T-helper 2 cell (primary cell): Measurements from ENCODE around the gene CFDP1.

Source experiments
- DNase-seq, 5 experiments: peaks; one replicate each; pipeline versions ENCODE4 v3.0.0 to v3.0.0-alpha.2; 2012 to 2022

The CFDP1 gene

DNA sequence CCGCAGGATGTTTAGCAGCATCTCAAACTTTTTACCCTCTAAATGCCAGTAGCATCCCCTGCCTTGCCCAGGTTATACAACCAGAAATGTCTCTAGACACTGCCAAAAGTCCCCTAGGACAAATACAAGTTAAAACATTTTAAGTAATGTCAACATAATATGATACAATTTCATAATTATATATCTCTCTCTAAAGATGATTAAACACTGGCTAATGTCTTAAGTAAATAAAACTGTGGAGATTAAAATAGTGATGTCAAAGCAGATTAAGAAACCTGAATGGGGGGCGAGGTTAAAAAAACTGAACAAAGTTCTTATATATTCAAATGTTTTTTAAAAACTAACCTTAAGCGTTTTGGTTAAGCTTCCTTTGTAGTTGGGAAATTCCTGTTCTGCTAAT lies 62.1 kb downstream of the CFDP1 start:
- no peak for DNase-seq

DNA sequence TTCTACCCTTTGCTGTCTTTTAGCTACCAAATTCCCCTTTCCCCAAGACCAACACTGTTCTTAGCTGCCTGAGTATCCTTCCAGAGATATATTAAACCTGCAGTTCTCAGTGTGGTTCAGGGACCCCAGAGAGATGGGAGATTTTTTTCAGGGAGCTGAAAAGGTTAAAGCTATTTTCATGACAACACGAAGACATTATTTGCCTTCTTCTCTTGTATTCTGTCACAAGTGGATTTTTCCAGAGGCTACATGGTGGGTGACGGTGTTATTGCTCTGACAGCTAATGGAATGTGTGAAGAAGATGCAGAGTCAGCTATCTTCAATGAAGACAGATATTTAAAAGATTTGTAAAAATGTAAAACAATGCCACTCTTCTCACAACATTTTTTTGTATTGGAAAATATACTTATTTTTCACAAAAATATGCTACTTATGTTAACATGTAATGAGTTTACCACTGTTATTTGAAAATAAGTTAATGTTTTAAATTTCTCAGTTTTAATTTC lies 69.0 kb downstream of the CFDP1 start:
- DNase-seq = no peak

DNA sequence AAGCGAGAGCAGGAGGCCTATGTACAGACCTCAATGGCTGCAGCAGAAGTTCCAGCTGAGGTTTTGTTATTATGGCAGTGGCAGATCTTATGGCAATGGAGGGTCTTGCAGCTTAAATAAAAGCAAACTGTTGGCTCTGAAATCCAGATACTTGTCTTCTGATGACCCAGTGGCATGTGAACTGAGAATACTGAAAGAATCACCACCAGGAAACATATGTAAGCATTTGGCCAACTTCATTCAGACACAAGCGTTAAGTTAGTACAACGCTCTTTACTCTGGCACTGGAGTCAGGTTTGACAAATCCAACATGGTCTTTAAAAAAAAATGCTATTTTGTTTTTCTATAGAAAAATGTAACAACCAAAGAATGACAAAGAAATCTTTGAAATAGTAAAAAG lies 70.5 kb downstream of the CFDP1 start:
- DNase-seq = no peak

DNA sequence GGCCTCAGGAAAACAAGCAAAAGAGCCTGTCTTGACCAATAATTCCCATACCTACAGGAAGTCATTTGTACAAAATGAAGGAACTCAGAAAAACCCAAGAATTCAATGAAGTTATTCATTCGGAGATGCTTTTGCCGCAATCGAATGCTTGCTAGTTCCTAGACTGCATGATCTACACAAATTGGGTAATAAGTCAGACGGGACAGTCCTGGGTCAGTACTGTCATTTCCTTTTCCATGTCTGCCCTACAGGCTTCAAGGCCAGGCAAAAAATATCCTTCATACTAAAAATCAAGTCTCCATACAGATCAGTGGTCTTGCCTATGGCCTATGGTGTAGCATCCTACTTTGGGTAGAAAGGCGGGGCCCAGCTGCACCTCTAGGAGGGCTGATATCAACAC lies 71.4 kb downstream of the CFDP1 start:
- DNase-seq = no peak

DNA sequence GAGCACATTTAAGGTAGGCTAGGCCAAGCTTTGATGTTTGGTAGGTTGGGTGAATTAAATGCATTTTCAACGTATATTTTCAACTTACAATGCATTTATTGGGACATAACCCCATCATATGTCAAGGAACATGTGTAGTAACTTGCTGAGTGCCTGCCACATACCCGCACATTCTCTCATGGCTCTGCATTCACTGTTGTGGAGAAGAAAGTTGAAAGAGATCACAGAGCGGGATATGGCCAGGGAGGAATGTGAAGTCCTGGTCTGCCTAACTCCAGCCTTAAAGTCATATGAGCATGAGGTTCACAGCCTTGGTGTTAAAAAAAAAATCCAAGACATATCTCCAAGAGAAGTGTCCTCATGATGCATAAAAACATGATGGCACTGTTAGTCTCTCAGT lies 79.1 kb downstream of the CFDP1 start:
- DNase-seq = no peak

DNA sequence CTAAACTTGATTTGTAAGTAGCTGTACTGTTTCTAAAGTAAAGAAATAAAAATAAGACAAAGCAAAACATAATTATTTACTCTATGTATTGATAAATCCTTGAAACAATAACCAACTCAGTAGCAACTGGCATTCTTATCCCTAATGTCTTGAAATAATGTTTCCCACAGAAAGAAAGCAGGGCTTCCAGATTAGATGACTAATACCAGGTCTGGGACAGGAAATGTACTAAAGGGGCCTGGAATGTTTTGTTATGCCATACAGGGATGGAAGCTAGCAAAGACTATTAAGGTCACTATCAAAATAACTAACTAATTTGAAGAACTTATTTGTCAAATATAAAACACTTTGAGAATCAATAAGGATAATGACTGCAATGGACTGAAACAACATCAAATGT lies 82.1 kb downstream of the CFDP1 start:
- no peak for DNase-seq

DNA sequence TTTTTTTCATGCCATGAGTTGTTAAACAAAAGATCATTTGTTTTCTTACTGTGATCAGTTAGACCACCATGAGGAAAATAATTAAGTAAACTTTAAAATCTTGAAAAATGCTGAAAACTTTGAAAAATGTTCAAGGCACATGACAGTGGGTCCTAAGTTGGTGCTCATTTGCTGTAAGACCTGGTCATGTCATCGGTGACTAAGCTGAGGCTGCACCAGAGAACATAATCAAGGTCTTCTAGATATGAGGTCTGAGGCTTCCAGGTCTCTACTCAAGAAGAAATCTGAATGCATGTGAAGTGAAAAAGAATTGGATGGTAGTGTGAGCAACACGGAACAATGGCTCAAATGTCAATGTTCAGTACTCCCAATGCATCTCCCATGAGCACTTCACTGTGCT lies 87.6 kb downstream of the CFDP1 start:
- no peak for DNase-seq

DNA sequence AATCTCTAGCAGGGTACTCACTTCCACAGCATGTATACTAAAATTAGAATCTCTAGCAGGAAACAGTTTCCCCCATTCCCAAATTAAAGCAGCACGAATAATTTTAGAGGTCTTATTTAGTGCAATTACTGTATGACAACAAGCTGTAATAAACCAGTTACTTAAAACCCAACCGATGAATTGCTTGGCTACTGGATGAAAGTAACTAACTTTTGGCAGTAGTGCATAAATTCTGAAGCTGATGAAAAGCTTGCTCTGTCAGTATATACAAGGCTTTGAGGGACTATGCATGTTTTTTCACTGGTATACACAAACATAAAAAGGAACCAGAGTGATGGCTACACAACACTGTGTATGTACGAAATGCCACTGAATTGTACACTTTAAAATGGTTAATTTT lies 89.4 kb downstream of the CFDP1 start:
- DNase-seq = no peak

DNA sequence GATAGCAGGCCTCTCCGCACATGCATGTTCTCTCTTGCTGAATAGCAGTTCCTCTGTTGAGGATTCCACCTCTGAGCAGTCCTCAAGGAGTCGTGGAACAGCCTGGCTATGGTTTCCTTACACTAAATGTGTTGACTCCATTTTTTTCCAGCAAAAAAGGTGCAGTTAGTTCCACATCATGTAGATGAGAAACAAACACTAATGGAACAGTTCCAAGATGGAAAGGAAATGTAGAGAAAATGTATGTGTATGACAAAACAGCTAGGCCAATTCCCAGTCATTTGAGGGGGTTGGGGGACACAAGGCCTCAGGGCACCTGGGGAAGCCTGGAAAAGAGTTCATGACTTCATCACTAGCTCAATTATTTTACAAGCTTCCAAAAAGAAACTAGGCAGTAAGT lies 90.0 kb downstream of the CFDP1 start:
- no peak for DNase-seq

DNA sequence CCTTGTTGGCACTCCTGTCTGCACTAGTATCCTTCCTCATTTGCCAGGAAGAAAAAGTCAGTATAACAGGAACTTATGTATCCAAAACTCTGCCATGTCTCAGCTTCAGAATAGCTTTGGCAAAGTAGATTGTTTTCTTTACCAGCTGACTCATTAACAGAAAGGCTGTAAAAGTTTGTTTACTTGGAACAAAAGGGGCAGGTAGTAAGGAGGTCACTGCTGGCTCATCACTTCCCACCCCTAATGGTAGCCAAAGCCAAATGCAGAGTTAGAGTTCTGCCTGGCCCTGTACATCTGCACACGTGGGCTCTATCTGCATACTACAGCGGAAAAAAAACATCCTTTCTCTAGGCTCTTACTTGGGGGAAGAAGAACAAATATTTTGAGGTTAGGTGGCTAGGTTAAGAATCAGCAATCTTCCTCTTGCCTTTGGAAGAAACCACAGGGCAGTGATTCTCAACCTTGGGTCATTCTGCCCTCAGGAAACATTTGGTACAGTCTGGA lies 90.9 kb downstream of the CFDP1 start:
- no peak for DNase-seq

DNA sequence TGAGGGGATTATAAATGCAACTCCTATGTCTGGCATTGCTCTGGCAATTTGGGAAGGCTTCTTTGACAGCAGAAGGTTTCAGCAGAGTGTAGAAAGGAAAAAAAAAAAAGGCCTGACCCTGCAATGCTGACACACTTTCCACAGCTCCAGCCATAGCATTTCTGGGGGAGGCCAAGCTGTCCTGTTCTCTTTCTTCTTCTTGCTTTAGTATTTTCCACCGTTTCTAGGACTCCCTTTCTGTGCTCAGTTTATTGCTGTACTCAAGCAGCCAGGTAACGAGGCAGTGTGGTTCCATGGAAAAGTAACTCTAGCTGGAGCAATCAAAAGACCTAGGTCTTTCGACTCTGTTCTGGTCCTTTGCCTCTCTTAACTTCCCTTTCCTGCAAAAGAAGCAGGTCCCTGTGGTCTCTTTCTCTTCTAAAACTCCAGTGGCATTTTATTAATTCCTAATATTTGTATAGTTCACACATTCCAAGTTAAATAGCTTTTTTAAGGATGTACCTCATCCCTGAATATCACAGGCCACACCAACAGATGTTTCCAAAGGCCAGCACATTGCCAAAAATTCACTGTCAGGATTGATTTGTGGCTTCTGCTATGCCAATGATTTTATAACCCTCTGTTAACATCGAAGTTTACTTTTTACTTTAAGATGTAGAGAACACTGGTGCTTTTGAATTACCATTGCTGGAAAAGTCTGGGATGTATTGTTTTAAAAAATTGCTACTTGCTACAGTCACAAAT lies 91.6 kb downstream of the CFDP1 start:
- no peak for DNase-seq

DNA sequence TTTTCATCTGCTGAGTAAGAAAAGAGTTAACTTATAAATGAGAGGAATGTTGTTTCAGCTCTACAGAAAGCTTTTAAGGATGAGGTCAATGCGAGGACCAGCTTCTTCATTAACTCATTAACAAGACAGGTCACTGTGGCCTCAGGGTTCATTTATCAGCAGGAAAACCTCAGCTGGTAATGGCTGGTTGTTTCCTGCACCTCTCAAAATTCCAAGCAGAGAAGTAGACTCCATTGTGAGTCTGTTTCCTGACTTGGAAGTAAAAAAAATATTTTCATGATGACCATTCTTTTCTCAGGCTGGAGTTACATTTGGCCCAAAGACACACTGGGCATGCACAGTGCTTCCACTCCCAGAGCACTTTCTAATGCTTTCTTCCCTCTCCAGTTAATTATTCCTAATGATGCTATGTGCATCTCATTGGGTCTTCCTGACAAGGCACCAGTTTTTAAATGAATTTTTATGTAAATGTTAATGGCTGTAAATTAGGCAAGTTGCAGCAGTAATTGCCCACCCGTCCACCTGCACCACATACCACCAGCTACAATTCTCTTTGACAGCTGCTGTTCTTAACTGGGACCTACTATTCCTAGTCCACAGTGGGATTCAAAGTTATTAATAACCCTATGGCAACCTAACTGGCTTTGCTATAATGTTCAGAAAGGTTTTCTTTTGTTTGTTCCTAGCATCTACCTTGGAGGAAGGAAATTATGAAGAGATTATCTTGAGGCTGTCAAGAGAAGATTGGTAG lies 92.4 kb downstream of the CFDP1 start:
- DNase-seq = no peak

DNA sequence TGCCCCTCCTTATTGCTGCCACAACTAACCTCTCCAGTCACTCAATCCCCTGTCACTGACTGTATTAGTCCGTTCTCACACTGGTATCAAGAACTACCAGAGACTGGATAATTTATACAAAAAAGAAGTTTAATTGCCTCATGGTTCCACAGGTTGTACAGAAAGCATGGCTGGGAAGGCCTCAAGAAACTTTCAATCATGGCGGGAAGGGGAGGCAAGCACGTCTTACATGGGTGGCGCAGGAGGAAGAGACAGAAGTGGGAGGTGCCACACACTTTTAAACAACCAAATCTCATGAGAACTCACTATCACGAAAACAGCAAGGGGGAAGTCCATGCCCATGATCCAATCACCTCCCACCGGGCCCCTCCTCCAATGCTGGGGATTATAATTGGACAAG lies 95.9 kb downstream of the CFDP1 start:
- no peak for DNase-seq

DNA sequence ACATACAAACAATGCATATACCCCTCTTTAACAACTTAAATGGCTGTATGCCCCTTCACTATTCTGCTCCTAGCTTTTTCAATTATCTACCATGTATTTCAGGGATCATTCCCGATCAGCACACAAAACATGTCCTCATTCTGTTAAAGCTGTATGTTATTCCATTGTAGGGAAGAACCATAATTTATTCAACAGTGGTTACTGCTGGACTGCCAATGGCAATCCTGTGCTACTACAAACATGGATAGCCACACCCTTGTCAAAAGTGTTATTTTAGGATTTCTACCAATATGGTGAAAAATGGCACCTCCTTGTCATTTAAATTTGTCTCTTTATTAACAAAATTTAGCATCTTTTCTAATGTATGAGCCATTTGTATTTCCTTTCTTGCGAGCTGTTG lies 96.8 kb downstream of the CFDP1 start:
- DNase-seq = no peak

DNA sequence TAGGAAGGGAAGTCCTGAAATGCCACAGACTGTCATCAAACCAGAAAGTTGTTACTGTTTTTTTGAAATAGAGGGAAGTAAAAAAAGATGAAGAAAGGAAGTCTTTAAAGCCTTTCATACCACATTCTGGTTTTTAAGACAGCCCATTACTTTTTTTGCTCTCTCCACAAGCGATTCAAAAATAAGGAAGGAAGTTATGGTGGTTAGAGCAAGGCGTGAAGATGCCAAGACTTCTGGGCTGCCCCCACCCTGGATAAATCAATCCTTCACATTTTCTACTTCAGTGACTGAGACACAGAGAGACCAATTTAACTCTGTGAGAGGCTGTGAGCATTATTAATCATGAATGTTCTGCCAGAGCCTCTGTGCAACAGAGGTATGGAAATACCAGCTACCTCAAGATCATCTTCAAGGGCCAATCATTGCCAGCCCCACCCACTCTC lies 99.6 kb downstream of the CFDP1 start:
- peak in 1 of 5 experiments; percentile 6 for DNase-seq

DNA sequence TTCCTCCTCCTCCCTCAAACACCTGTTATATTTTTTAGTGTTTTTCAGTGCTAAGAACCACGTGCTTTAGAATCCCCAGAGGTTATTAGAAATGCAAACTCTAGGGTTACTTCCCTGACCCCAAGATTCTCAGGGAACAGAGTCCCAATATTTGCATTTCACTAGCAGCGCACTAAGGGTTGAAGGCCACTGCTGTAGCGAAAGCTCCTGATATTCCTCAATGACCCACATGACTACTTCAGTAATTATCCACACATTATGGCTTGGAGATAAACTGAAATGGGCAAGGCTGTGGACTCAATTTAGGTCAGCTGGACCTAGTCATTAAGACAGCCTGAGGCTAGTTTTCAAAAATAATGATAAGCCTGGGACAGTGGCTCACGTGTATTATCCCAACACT lies 103.4 kb downstream of the CFDP1 start:
- no peak for DNase-seq

DNA sequence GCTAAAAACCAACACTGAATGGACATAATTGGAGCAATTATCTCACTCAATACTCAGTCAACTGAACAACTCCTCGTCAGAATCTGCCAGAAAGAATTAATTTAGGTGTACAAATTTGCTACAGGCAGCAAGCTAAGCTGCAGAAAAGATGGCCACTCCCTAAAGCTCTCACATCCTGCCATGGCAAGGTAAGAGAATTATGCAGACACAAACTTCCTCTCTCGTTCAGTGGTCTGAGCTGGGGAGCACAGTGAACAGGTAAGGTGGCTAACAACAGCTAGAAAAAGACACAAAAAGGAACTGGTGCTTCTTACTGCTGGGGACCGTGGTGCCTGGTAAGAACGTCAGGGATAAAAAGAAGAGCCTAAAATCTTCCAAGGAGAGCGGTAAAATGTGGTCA lies 107.0 kb downstream of the CFDP1 start:
- no peak for DNase-seq

DNA sequence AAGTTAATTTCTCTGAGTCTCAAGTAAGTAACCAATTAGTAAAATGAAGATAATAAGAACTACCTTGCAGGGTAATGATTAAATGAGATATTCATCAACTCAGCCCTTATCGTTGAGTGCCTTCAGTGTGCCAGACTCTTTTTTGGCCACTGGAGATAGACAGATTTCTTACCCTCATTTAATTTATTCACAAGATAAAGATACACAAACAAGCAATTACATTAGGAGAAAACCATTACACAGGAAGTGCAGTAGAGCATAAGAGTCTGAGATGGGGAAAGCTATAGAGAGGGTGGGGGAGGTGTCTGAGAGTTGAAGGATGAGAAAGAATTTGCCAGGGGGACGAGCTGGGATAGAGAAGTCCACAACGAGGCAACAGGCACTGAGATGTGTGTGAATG lies 109.4 kb downstream of the CFDP1 start:
- no peak for DNase-seq

DNA sequence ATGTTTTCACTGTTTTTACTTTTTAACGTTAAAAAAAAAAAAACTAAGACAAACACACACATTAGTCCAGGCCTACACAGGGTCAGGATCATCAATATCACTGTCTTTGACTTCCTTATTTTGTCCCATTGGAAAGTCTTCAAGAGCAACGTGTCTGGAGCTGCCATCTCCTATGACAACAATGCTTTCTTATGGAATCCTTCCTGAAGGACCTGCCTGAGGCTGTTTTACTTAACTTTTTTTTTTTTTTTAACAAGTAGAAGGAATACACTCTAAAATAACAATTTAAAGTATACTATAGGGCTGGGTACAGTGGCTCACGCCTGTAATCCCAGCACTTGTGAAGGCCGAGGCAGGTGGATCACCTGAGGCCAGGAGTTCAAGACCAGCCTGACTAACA lies 110.1 kb downstream of the CFDP1 start:
- DNase-seq = no peak

DNA sequence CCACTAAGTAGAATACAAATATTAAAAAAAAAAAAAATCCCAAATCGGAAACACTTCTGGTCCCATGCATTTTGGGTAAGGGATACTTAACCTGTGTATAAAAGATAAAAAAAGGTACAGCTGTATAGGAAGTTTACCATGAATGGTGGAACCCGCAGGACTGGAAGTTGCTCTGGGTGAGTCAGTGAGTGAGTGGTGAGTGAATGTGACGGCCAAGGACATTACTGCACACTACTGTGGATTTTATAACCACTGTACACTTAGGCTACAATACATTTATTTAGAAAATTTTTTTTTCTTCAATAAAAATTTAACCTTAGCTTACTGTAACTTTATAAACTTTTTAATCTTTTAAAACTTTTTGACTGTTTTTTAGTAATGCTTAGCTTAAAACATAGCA lies 110.6 kb downstream of the CFDP1 start:
- no peak for DNase-seq

DNA sequence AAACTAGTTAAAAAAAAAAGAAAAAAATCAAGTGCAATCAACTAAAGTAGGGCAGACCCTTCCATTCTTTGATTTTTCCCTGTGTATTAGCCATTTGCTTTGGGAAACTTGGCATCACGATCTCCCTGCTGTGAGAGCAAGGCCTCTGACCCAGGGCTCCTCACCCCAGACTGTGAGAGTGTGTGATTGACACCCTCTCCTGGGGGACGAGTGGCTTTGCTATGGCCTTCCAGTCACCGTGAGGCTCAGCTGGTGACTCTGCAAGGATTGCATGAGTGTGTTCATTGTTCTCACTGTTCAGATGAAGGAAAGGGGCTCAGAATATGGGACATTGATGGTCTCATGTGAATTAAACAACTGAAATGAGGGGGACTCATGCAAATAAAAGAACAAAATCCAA lies 112.9 kb downstream of the CFDP1 start:
- no peak for DNase-seq

DNA sequence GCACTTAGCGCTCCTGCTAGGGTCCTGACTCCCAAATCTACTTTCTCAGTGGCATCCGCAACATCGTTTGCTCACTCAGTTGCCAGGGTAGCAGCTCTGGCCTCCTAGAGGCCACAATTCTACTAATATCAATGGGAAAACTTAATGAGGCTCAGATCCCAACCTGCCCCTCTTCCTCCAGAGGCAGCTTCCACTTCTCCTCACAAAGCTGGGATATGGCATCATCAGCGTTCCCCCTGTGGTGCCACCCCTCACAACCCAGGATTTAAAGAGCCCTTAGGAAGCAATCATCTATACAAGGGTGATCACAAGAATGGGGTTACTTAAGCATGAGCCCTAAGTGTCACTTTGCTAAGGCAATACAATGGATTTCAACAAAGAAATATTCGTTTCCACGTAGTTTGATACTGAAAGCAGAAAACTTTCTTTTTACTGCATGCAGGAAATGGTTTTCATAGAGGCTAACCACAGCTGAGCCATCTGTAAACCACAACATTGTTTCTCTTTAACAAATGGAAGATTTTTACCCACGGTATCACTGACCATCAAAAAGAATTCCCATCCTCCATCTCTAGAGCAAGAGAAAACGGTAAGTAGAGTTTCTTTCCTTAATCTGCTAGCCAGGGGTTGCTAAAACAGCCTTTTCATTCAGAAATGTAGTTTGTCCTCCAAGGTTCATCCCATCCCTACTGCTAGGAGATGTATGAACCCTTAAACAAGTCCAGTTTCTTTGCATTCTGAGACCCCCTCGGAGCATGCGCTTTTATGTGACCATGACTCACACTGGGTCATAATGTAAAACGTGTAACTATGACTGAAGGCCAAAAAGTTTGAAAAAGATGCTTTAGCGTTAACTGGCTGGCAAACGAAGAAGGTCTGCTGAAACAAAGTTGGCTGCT lies 113.5 kb downstream of the CFDP1 start:
- peak in 2 of 5 experiments; percentile 4 to 41 for DNase-seq

DNA sequence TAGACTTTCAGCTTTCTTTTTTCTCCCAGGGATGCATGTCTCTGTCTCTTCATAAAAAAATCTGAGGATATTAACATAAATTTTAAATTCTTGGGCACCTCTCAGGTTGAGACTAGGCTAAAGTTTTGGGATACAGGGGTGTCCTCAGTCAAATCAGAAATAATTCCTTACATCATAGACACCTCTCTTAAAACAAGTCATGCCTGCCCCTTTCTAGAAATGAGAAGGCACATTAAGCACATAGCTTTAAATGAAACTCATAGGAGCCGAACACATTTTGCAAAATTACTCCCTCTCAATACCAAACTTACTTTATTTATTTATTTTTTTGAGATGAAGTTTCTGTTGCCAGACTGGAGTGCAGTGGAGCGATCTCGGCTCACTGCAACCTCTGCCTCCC lies 114.6 kb downstream of the CFDP1 start:
- no peak for DNase-seq
